Measurements from ENCODE around the gene PTCH1. TPM values are rescaled to one million over a fixed set of nuclear protein-coding genes. Genes with fewer than 3 reads are reported as not detected.

Gene PTCH1
- polyA plus RNA-seq, 1 donor (not counting 4 experiments of a cell fraction or from before 2014, with no cell fraction given) = 1.7 TPM

- Histone ChIP-seq H3K27ac (ENCODE audit: control insufficient read depth, insufficient read depth, low read length) (no peak overlapping the region), H3K79me2 (ENCODE audit: control insufficient read depth, insufficient read depth, low read length) (no peaks in the 10 kb centered on the region), H3K4me1 (ENCODE audit: control insufficient read depth, extremely low read depth, insufficient read depth, low read length) (no peaks in the 10 kb centered on the region), H4K20me1 (ENCODE audit: control insufficient read depth, extremely low read depth, insufficient read depth, low read length) (no peaks in the 10 kb centered on the region), H2AFZ (ENCODE audit: control insufficient read depth, low read length) (no peak overlapping the region), H3K36me3 (ENCODE audit: control insufficient read depth in 2 of 2, extremely low read depth in 1 of 2, insufficient read depth in 2 of 2, low read length in 2 of 2) (no peaks in the 10 kb centered on the region), H3K4me2 (ENCODE audit: control insufficient read depth, extremely low read depth, insufficient read depth, low read depth, low read length) (no peak overlapping the region), H3K9me1 (ENCODE audit: control insufficient read depth, extremely low read depth, insufficient read depth, low read length) (no peaks in the 10 kb centered on the region), H3K9me3 (ENCODE audit: control insufficient read depth, low read depth, low read length) (no peaks in the 10 kb centered on the region), H3K27me3 (ENCODE audit: control insufficient read depth, extremely low read depth, insufficient read depth, low read length) (no peaks in the 10 kb centered on the region), H3K4me3 (ENCODE audit: control insufficient read depth in 2 of 3, extremely low read depth in 1 of 3, insufficient read depth in 2 of 3, low read depth in 1 of 3, low read length in 3 of 3) (no peak overlapping the region), H3K9ac (ENCODE audit: control insufficient read depth, extremely low read depth, insufficient read depth, low read length) (no peak overlapping the region)
- dilution Hi-C loops (cut with MboI; ENCODE audit: extremely low pct_ligation_motif_present, low sequenced_read_pairs) = no loop called here
- TF ChIP-seq, protein P1, sequence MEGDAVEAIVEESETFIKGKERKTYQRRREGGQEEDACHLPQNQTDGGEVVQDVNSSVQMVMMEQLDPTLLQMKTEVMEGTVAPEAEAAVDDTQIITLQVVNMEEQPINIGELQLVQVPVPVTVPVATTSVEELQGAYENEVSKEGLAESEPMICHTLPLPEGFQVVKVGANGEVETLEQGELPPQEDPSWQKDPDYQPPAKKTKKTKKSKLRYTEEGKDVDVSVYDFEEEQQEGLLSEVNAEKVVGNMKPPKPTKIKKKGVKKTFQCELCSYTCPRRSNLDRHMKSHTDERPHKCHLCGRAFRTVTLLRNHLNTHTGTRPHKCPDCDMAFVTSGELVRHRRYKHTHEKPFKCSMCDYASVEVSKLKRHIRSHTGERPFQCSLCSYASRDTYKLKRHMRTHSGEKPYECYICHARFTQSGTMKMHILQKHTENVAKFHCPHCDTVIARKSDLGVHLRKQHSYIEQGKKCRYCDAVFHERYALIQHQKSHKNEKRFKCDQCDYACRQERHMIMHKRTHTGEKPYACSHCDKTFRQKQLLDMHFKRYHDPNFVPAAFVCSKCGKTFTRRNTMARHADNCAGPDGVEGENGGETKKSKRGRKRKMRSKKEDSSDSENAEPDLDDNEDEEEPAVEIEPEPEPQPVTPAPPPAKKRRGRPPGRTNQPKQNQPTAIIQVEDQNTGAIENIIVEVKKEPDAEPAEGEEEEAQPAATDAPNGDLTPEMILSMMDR (optimal IDR thresholded peaks at IDR 0.05 in 1 of 3, IDR thresholded peaks at IDR 0.05 in 1 of 3, conservative IDR thresholded peaks at IDR 0.05 in 1 of 3; ENCODE audit: extremely low read depth in 1 of 3, insufficient read depth in 2 of 3, low read length in 3 of 3) = no peak
- no peak for TF ChIP-seq EZH2 (IDR thresholded peaks at IDR 0.05; ENCODE audit: low read length)
- DNase-seq (ENCODE audit: low read depth, low spot score) (no peak), FAIRE-seq (no peak)
Measured at GRCh38 chr9:95486318-95486717, 30.5 kb downstream of the PTCH1 start.

DNA sequence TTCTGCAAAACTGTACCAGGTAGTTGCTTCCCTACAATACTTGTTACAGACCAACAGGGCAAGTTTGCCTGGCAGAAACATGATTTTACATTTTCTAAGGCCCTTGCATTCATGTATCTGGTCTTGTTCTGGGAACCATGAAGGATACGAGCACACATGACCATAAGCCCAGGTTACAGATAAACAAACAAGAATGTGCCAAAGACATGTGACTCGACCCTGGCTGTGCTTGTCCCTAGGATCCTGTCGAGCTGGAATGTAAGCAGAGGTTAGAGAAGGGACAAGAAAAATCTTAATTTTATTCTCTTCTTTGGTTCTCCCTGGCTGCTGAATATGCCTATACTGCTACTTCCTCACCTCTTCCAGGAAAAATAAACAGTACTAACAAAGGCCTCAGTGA, 32.5 kb downstream of the PTCH1 start:
- no peaks in the 10 kb centered on the region for H3K9me1 ChIP-seq (ENCODE audit: control insufficient read depth, extremely low read depth, insufficient read depth, low read length)

More for the DNA sequence above, 32.5 kb downstream of the PTCH1 start:
- TF ChIP-seq EZH2 (IDR thresholded peaks at IDR 0.05; ENCODE audit: low read length) = no peak
- TF ChIP-seq, protein P1 (optimal IDR thresholded peaks at IDR 0.05 in 1 of 3, IDR thresholded peaks at IDR 0.05 in 1 of 3, conservative IDR thresholded peaks at IDR 0.05 in 1 of 3; ENCODE audit: extremely low read depth in 1 of 3, insufficient read depth in 2 of 3, low read length in 3 of 3) = no peak
- no peak overlapping the region for H3K4me2 ChIP-seq (ENCODE audit: control insufficient read depth, extremely low read depth, insufficient read depth, low read depth, low read length)
- H3K4me1 ChIP-seq (ENCODE audit: control insufficient read depth, extremely low read depth, insufficient read depth, low read length) = no peaks in the 10 kb centered on the region
- no peaks in the 10 kb centered on the region for H4K20me1 ChIP-seq (ENCODE audit: control insufficient read depth, extremely low read depth, insufficient read depth, low read length)
- no peaks in the 10 kb centered on the region for H3K79me2 ChIP-seq (ENCODE audit: control insufficient read depth, insufficient read depth, low read length)
- no peak for FAIRE-seq
- no peak for DNase-seq (ENCODE audit: low read depth, low spot score)
- H3K4me3 ChIP-seq (ENCODE audit: control insufficient read depth in 2 of 3, extremely low read depth in 1 of 3, insufficient read depth in 2 of 3, low read depth in 1 of 3, low read length in 3 of 3) = no peak overlapping the region
- no peaks in the 10 kb centered on the region for H3K27me3 ChIP-seq (ENCODE audit: control insufficient read depth, extremely low read depth, insufficient read depth, low read length)
- H3K9me3 ChIP-seq (ENCODE audit: control insufficient read depth, low read depth, low read length) = no peaks in the 10 kb centered on the region
- peaks cover 0 to 3% of the 10 kb centered on the region in 2 experiments for H3K36me3 ChIP-seq (ENCODE audit: control insufficient read depth in 2 of 2, extremely low read depth in 1 of 2, insufficient read depth in 2 of 2, low read length in 2 of 2)
- no peak overlapping the region for H3K27ac ChIP-seq (ENCODE audit: control insufficient read depth, insufficient read depth, low read length)
- no peak overlapping the region for H2AFZ ChIP-seq (ENCODE audit: control insufficient read depth, low read length)
- H3K9ac ChIP-seq (ENCODE audit: control insufficient read depth, extremely low read depth, insufficient read depth, low read length) = no peak overlapping the region
- dilution Hi-C loops (cut with MboI; ENCODE audit: extremely low pct_ligation_motif_present, low sequenced_read_pairs) = no loop called here

All from keratinocyte (primary cell).